Brain microvascular endothelial cell (primary cell): ENCODE results near the gene WAPL.

Experiments
- DNase-seq: peaks from one replicate; pipeline ENCODE4 v3.0.0-alpha.2; 2020
- H3K27ac ChIP-seq: fragments of 250-450 bp; sonication (Bioruptor Pico); 2 replicates; pipeline ENCODE4 v1.5.1; 2020; ENCODE audit warnings: mild to moderate bottlenecking, moderate library complexity
- H3K27me3 ChIP-seq: fragments of 250-450 bp; sonication (Bioruptor Pico); replicated peaks from 2 replicates; pipeline ENCODE4 v1.5.1; 2020; ENCODE audit warnings: mild to moderate bottlenecking
- H3K36me3 ChIP-seq: fragments of 250-450 bp; sonication (Bioruptor Pico); replicated peaks from 2 replicates; pipeline ENCODE4 v1.5.1; 2020; ENCODE audit warnings: mild to moderate bottlenecking
- H3K4me3 ChIP-seq: 2 replicates; pipeline ENCODE4 v1.5.1; 2011; ENCODE audit warnings: low read depth, mild to moderate bottlenecking, control low read depth, low read length, moderate library complexity
- CTCF ChIP-seq: IDR thresholded peaks from 2 replicates; pipeline ENCODE4 v1.5.1; 2011; ENCODE audit warnings: low read depth, mild to moderate bottlenecking, moderate library complexity, low read length, control low read depth, inconsistent platforms; ENCODE audit errors: missing control alignments
- in situ Hi-C: cut with HindIII; loops from 2 replicates; pipeline ENCODE4 v1.10.0; 2017; ENCODE audit warnings: low sequenced_read_pairs, low pct_ligation_motif_present

WAPL gene

GRCh38 chr10:86419101-86419500 is 102.5 kb downstream of the WAPL start:
- H3K27ac ChIP-seq: no peak overlapping the region
- no peaks in the 10 kb centered on the region for H3K36me3 ChIP-seq
- in situ Hi-C loops: no loop called here
- H3K4me3 ChIP-seq: no peak overlapping the region
- no peak for TF ChIP-seq CTCF
- no peaks in the 10 kb centered on the region for H3K27me3 ChIP-seq
- DNase-seq: no peak

GRCh38 chr10:86415583-86415982 is 106.0 kb downstream of the WAPL start:
- no peak for DNase-seq
- in situ Hi-C loops: no loop called here
- Histone ChIP-seq H3K4me3 (no peak overlapping the region), H3K27ac (no peak overlapping the region), H3K36me3 (no peaks in the 10 kb centered on the region), H3K27me3 (no peaks in the 10 kb centered on the region)
- no peak for TF ChIP-seq CTCF

- Histone ChIP-seq H3K36me3 (no peaks in the 10 kb centered on the region), H3K27ac (no peak overlapping the region), H3K4me3 (no peak overlapping the region), H3K27me3 (no peaks in the 10 kb centered on the region)
- TF ChIP-seq CTCF: no peak
- in situ Hi-C loops: no loop called here
- no peak for DNase-seq
Measured at GRCh38 chr10:86415116-86415515, 106.5 kb downstream of the WAPL start.

- Histone ChIP-seq H3K36me3 (no peaks in the 10 kb centered on the region), H3K4me3 (no peak overlapping the region), H3K27ac (no peak overlapping the region), H3K27me3 (no peaks in the 10 kb centered on the region)
- in situ Hi-C loops: no loop called here
- TF ChIP-seq CTCF: no peak
- DNase-seq: peak; percentile 29
Measured at GRCh38 chr10:86413046-86413728, 108.4 kb downstream of the WAPL start.

- H3K36me3 ChIP-seq: no peaks in the 10 kb centered on the region
- H3K27me3 ChIP-seq: no peaks in the 10 kb centered on the region
- no peak for DNase-seq
- in situ Hi-C loops: no loop called here
- H3K4me3 ChIP-seq: no peak overlapping the region
- peak overlapping the region; percentile 89 for H3K27ac ChIP-seq
- no peak for TF ChIP-seq CTCF
Measured at GRCh38 chr10:86411852-86412560, 109.6 kb downstream of the WAPL start.
